Measurements from ENCODE around the gene SLC35B2. TPM values are rescaled to one million over a fixed set of nuclear protein-coding genes. Genes with fewer than 3 reads are reported as not detected.

SLC35B2 gene
- total RNA-seq, 1 experiment from 2014 or later = 90.6 TPM

DNA sequence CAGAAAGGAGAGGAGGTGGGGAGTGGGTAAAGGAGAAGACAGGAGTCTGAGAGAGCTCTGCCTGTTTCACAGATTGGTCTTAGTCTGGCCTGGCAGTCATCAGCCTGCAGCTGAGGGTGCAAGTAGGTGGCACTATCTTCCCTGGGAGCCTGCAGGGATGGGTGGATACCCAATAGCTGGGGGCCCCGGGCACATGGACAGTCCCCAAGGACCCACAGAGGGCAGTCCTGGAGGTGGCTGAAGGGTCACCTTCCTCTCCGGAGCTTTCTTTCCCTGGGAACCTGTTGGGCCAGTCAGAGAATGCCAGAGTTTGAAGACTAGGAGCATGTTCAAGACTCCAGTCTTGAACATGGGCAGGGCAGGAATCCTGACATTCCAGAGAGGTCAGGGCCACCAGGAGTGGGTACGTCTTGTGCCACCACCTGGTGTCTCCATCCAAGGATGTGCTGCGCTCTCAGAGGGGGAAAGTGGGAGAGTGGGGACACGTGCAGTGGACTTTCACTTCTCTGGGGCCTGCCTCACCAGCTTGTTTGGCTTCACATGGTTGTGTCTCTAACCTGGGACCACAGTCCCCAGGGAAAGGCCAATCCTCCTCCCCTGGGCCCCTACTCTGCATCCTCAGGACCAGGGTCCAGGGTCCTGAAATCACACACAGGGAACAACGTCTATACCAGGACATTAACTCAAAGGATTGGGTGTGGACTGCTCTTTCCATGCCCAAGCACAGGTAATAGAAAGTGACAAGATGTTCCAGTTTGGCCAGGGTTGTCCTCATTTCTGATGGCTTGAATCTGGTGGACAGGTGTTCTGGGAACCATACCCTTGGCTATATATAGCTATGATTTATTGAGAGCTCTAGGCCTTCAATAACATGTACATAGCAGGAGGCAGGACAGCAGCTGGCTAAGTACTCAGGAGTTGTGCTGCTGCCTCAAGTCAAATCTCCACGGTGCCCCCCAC lies 37.8 kb upstream of the SLC35B2 start:
- TF ChIP-seq EZH2phosphoT487 (IDR thresholded peaks at IDR 0.05; ENCODE audit: borderline replicate concordance, low read length) (no peak), EZH2 (IDR thresholded peaks at IDR 0.05; ENCODE audit: low read length, unreplicated experiment) (no peak)
- TF ChIP-seq, protein P1, sequence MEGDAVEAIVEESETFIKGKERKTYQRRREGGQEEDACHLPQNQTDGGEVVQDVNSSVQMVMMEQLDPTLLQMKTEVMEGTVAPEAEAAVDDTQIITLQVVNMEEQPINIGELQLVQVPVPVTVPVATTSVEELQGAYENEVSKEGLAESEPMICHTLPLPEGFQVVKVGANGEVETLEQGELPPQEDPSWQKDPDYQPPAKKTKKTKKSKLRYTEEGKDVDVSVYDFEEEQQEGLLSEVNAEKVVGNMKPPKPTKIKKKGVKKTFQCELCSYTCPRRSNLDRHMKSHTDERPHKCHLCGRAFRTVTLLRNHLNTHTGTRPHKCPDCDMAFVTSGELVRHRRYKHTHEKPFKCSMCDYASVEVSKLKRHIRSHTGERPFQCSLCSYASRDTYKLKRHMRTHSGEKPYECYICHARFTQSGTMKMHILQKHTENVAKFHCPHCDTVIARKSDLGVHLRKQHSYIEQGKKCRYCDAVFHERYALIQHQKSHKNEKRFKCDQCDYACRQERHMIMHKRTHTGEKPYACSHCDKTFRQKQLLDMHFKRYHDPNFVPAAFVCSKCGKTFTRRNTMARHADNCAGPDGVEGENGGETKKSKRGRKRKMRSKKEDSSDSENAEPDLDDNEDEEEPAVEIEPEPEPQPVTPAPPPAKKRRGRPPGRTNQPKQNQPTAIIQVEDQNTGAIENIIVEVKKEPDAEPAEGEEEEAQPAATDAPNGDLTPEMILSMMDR (conservative IDR thresholded peaks at IDR 0.05; ENCODE audit: low read depth, low read length) = no peak
- intact Hi-C loops (cut with micrococcal nuclease) = no loop called here
- no peak overlapping the region for H3K4me3 ChIP-seq (ENCODE audit: low read length)
- ChIA-PET POLR2A (ENCODE audit: unreplicated experiment) (no interaction called here), CTCF (no interaction called here)
- no peaks in the 10 kb centered on the region for H3F3A ChIP-seq (ENCODE audit: low read length, unreplicated experiment)
- no peak for ATAC-seq
- peaks cover 48% of the 10 kb centered on the region for H3K27me3 ChIP-seq (ENCODE audit: low read length)
- H3K36me3 ChIP-seq (ENCODE audit: low read depth, low read length) = no peaks in the 10 kb centered on the region
- H3K9me3 ChIP-seq (ENCODE audit: low read length) = no peaks in the 10 kb centered on the region
- H2AFZ ChIP-seq (ENCODE audit: low read length) = no peak overlapping the region
- no peak for DNase-seq
- H3K9ac ChIP-seq (ENCODE audit: low read length) = no peak overlapping the region
- no peaks in the 10 kb centered on the region for H3K4me1 ChIP-seq (ENCODE audit: insufficient read depth, low read length)
- no peak overlapping the region for H3K4me2 ChIP-seq (ENCODE audit: low read length)
- no peaks in the 10 kb centered on the region for H4K20me1 ChIP-seq (ENCODE audit: low read length)
- no TSS peak for BruUV-seq (replicated peaks)
- H3K9me2 ChIP-seq (replicated peaks; ENCODE audit: low read length) = no peaks in the 10 kb centered on the region
- no peak overlapping the region for H3K27ac ChIP-seq (ENCODE audit: low read length)
- H3K79me2 ChIP-seq (ENCODE audit: low read length) = no peaks in the 10 kb centered on the region

DNA sequence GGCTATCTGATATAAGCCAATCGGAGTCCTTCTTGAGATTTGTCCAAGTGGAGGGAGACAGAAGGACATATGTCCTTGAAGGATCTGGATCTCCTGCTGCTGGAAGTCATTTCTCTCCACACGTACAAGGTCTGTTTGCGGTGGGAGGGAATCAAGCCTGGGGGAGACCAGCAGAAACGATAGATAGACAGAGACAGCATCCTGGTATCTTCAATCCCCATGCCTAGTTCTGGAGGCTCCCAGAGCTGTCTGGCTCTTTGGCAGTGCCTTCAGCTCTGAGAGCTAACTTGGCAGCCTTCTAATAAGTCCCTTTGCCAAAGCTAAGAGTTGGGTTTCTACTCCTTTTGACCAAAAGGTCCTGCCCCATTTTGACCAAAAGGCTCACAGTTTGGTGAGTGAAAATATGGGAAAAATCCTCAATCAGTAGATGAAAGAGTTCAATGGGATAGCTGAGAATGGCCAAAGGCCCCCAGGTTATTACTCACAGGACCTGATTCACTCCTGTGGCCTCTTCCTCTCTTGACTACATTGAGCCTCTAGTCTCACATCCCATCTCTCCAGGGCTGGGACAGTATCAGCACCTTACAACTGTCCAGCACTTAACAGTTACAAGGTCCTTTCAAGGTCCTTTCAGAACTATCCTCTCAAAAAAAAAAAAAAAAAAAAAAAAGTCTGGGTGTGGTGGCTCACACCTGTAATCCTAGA lies 35.5 kb upstream of the SLC35B2 start:
- Histone ChIP-seq H3F3A (ENCODE audit: low read length, unreplicated experiment) (no peaks in the 10 kb centered on the region), H4K20me1 (ENCODE audit: low read length) (no peaks in the 10 kb centered on the region), H3K27me3 (ENCODE audit: low read length) (peaks cover 59% of the 10 kb centered on the region), H3K4me1 (ENCODE audit: insufficient read depth, low read length) (no peaks in the 10 kb centered on the region), H3K36me3 (ENCODE audit: low read depth, low read length) (no peaks in the 10 kb centered on the region), H2AFZ (ENCODE audit: low read length) (no peak overlapping the region), H3K79me2 (ENCODE audit: low read length) (no peaks in the 10 kb centered on the region), H3K4me2 (ENCODE audit: low read length) (no peak overlapping the region), H3K27ac (ENCODE audit: low read length) (no peak overlapping the region), H3K9me2 (replicated peaks; ENCODE audit: low read length) (no peaks in the 10 kb centered on the region), H3K9ac (ENCODE audit: low read length) (no peak overlapping the region), H3K9me3 (ENCODE audit: low read length) (no peaks in the 10 kb centered on the region), H3K4me3 (ENCODE audit: low read length) (no peak overlapping the region)
- BruUV-seq (replicated peaks) = no TSS peak
- no peak for ATAC-seq
- DNase-seq = no peak
- ChIA-PET POLR2A (ENCODE audit: unreplicated experiment) (no interaction called here), CTCF (no interaction called here)
- TF ChIP-seq, protein P1 (conservative IDR thresholded peaks at IDR 0.05; ENCODE audit: low read depth, low read length) = no peak
- no peak for TF ChIP-seq EZH2 (IDR thresholded peaks at IDR 0.05; ENCODE audit: low read length, unreplicated experiment)
- TF ChIP-seq EZH2phosphoT487 (IDR thresholded peaks at IDR 0.05; ENCODE audit: borderline replicate concordance, low read length) = no peak
- intact Hi-C loops (cut with micrococcal nuclease) = no loop called here
